Activated naive CD8-positive, alpha-beta T cell treated with anti-CD3 and anti-CD28 coated beads, Interleukin-2, amount 50 U/mL, for 16 hours (primary cell): ENCODE measurements around the gene ULBP2.
"Not testable (repeated sequence)": the region's sequence is repeated elsewhere in the genome, so short reads cannot be mapped to it uniquely, and the experiment has no call there.

Source experiments
- DNase-seq: peaks from one replicate; pipeline ENCODE4 v3.0.0-alpha.2; 2020; ENCODE audit warnings: low read depth, low spot score

ULBP2 gene

GRCh38 chr6:149948616-149949015 is 6.8 kb downstream of the ULBP2 start:
- no peak for DNase-seq

GRCh38 chr6:149950423-149950822 is 8.6 kb downstream of the ULBP2 start:
- DNase-seq = no peak

- DNase-seq = no peak
Measured at GRCh38 chr6:149951096-149951495, 9.3 kb downstream of the ULBP2 start.

- DNase-seq = no peak
Measured at GRCh38 chr6:149951626-149952025, 9.8 kb downstream of the ULBP2 start.

- DNase-seq = not testable (repeated sequence)
Measured at GRCh38 chr6:149953390-149953789, 11.6 kb downstream of the ULBP2 start.

GRCh38 chr6:149953934-149954327 is 12.1 kb downstream of the ULBP2 start:
- DNase-seq = not testable (repeated sequence)

- not testable (repeated sequence) for DNase-seq
Measured at GRCh38 chr6:149954328-149954983, 12.6 kb downstream of the ULBP2 start.

GRCh38 chr6:149954984-149955653 is 13.3 kb downstream of the ULBP2 start:
- not testable (repeated sequence) for DNase-seq

GRCh38 chr6:149955654-149956317 is 14.0 kb downstream of the ULBP2 start:
- not testable (repeated sequence) for DNase-seq

GRCh38 chr6:149958124-149958523 is 16.3 kb downstream of the ULBP2 start:
- not testable (repeated sequence) for DNase-seq

GRCh38 chr6:149959806-149960205 is 18.0 kb downstream of the ULBP2 start:
- not testable (repeated sequence) for DNase-seq

- DNase-seq = no peak
Measured at GRCh38 chr6:149960488-149960887, 18.7 kb downstream of the ULBP2 start.

GRCh38 chr6:149961728-149962425 is 20.1 kb downstream of the ULBP2 start:
- DNase-seq = no peak

- no peak for DNase-seq
Measured at GRCh38 chr6:149962461-149963211, 20.8 kb downstream of the ULBP2 start.

GRCh38 chr6:149963212-149963461 is 21.3 kb downstream of the ULBP2 start:
- DNase-seq = no peak

- DNase-seq = peak; percentile 50
Measured at GRCh38 chr6:149963462-149964307, 21.9 kb downstream of the ULBP2 start, which contains the start of gene ULBP1. Gene ULBP1, plus strand, starts transcription at chr6:149963943. Its CDS starts 107 bp downstream, at chr6:149964050.

GRCh38 chr6:149964308-149965193 is 22.7 kb downstream of the ULBP2 start:
- DNase-seq = no peak

- no peak for DNase-seq
Measured at GRCh38 chr6:149965194-149966020, 23.6 kb downstream of the ULBP2 start.

- DNase-seq = not testable (repeated sequence)
Measured at GRCh38 chr6:149966319-149966718, 24.5 kb downstream of the ULBP2 start.
